ENCODE results near the gene HSPA1A. TPM values are rescaled to one million over a fixed set of nuclear protein-coding genes. Genes with fewer than 3 reads are reported as not detected.

The HSPA1A gene
- total RNA-seq, 2 experiments from 2014 or later: 0.22 to 2.2 TPM

- H3K4me3 ChIP-seq (ENCODE audit: low read depth, low read length, poor library complexity, severe bottlenecking): no peak overlapping the region
- H3K9me3 ChIP-seq (ENCODE audit: low read length): no peaks in the 10 kb centered on the region
- POLR2A ChIA-PET: no interaction called here
- no peaks in the 10 kb centered on the region for H3K79me2 ChIP-seq (ENCODE audit: insufficient read depth, low read depth, low read length)
- TF ChIP-seq CTCF (conservative IDR thresholded peaks at IDR 0.05; ENCODE audit: low read length): no peak
- no peak for TF ChIP-seq EZH2phosphoT487 (IDR thresholded peaks at IDR 0.05; ENCODE audit: borderline replicate concordance, low read depth, low read length)
- H3K4me1 ChIP-seq (ENCODE audit: insufficient read depth, low read length, poor library complexity, severe bottlenecking): no peaks in the 10 kb centered on the region
- no TSS peak for BruUV-seq (replicated peaks)
- intact Hi-C loops (cut with micrococcal nuclease; ENCODE audit: unreplicated experiment): loop anchor here (1.0 kb wide), 2 partner anchors 39 to 88 kb away; partner anchors contain the start of gene DDAH2
- no peaks in the 10 kb centered on the region for H4K20me1 ChIP-seq (ENCODE audit: insufficient read depth, low read length)
- no peak overlapping the region for H3K4me2 ChIP-seq (ENCODE audit: low read length)
- DNase-seq (ENCODE audit: low spot score): no peak
- peaks cover 24% of the 10 kb centered on the region for H3K36me3 ChIP-seq (ENCODE audit: insufficient read depth, low read length)
- H3K9me2 ChIP-seq (ENCODE audit: insufficient read depth, low read length): no peaks in the 10 kb centered on the region
- H3K27ac ChIP-seq (ENCODE audit: low read depth, low read length, poor library complexity, severe bottlenecking): no peak overlapping the region
- no peak overlapping the region for H2AFZ ChIP-seq (ENCODE audit: low read length)
- CTCF ChIA-PET (ENCODE audit: unreplicated experiment): no interaction called here
Observed at GRCh38 chr6:31768363-31769257, 46.7 kb upstream of the HSPA1A start.

GRCh38 chr6:31769684-31770371, 45.5 kb upstream of the HSPA1A start:
- CTCF ChIA-PET (ENCODE audit: unreplicated experiment): interaction anchor here (0.6 to 1.4 kb wide), 4 partner anchors 30 to 117 kb away, joined by 3 to 8 read pairs (median 4); partner anchors contain the start of gene MSH5

More at GRCh38 chr6:31769684-31770371, 45.5 kb upstream of the HSPA1A start:
- Histone ChIP-seq H3K4me3 (ENCODE audit: low read depth, low read length, poor library complexity, severe bottlenecking) (no peak overlapping the region), H3K36me3 (ENCODE audit: insufficient read depth, low read length) (peaks cover 12% of the 10 kb centered on the region; the same call in 1 of the 2 replicates), H3K4me2 (ENCODE audit: low read length) (no peak overlapping the region), H3K4me1 (ENCODE audit: insufficient read depth, low read length, poor library complexity, severe bottlenecking) (no peaks in the 10 kb centered on the region), H3K27ac (ENCODE audit: low read depth, low read length, poor library complexity, severe bottlenecking) (no peak overlapping the region), H4K20me1 (ENCODE audit: insufficient read depth, low read length) (no peaks in the 10 kb centered on the region), H3K79me2 (ENCODE audit: insufficient read depth, low read depth, low read length) (no peaks in the 10 kb centered on the region), H2AFZ (ENCODE audit: low read length) (no peak overlapping the region), H3K9me2 (ENCODE audit: insufficient read depth, low read length) (no peaks in the 10 kb centered on the region), H3K9me3 (ENCODE audit: low read length) (no peaks in the 10 kb centered on the region)
- intact Hi-C loops (cut with micrococcal nuclease; ENCODE audit: unreplicated experiment): loop anchor here (1.0 kb wide), 2 partner anchors 41 to 90 kb away; partner anchors contain the start of gene DDAH2
- TF ChIP-seq CTCF (conservative IDR thresholded peaks at IDR 0.05; ENCODE audit: low read length) (peak; percentile 93), EZH2phosphoT487 (IDR thresholded peaks at IDR 0.05; ENCODE audit: borderline replicate concordance, low read depth, low read length) (no peak)
- POLR2A ChIA-PET: interaction anchor here (1.1 kb wide), 1 partner anchor 35 kb away, joined by 5 read pairs; no protein-coding TSS in a partner anchor
- no TSS peak for BruUV-seq (replicated peaks)
- peak; percentile 75 for DNase-seq (ENCODE audit: low spot score)

Measured in OCI-LY7 (cell line).